Caco-2 (cell line): ENCODE data around the gene FOXO3. TPM values are rescaled to one million over a fixed set of nuclear protein-coding genes. Genes with fewer than 3 reads are reported as not detected.

Experiments
- BruUV-seq: library from RNA; stranded (reverse); fragments of 400-500 nt; replicated peaks from 2 replicates; lab custom pipeline; 2021; lab: Mats Ljungman, UMichigan
- CTCF ChIA-PET: fragments of 300-600 bp; sonication (Branson Sonifier 250); formaldehyde crosslinking; loops from one replicate; lab custom pipeline; 2022; ENCODE audit warnings: antibody characterized with exemption; lab: Charles Lee
- POLR2A ChIA-PET: fragments of 300-600 bp; sonication (Branson Sonifier 250); formaldehyde crosslinking; loops from one replicate; lab custom pipeline; 2022; ENCODE audit warnings: antibody characterized with exemption; lab: Charles Lee
- DNase-seq, 2 experiments: peaks; one replicate each; pipeline versions ENCODE4 v3.0.0 to v3.0.0-alpha.2; 2020 to 2022
- H3K27me3 ChIP-seq: replicated peaks from 2 replicates; pipeline ENCODE4 v1.6.0; 2011; ENCODE audit warnings: low read length; ENCODE audit not compliant: control insufficient read depth, insufficient read depth
- H3K36me3 ChIP-seq: 2 replicates; pipeline ENCODE4 v1.5.1; 2011; ENCODE audit warnings: low read length; ENCODE audit not compliant: control insufficient read depth, insufficient read depth
- H3K4me1 ChIP-seq: fragments of 250-450 bp; sonication (Bioruptor Pico); 2 replicates; pipeline ENCODE4 v1.5.1; 2020; ENCODE audit warnings: mild to moderate bottlenecking
- H3K4me3 ChIP-seq: 2 replicates; pipeline ENCODE4 v1.5.1; 2011; ENCODE audit warnings: low read depth, mild to moderate bottlenecking, control low read depth, low read length
- H3K9me3 ChIP-seq: fragments of 250-450 bp; sonication (Bioruptor Pico); 2 replicates; pipeline ENCODE4 v1.5.1; 2020; ENCODE audit warnings: mild to moderate bottlenecking, moderate library complexity
- H3K27ac Mint-ChIP-seq: one replicate; pipeline ENCODE4 v1.8.0; 2022; ENCODE audit warnings: mixed read lengths; ENCODE audit not compliant: unreplicated experiment
- H3K27me3 Mint-ChIP-seq: one replicate; pipeline ENCODE4 v1.8.0; 2022; ENCODE audit warnings: mixed read lengths; ENCODE audit not compliant: insufficient read depth, unreplicated experiment
- H3K36me3 Mint-ChIP-seq: one replicate; pipeline ENCODE4 v1.8.0; 2022; ENCODE audit warnings: mild to moderate bottlenecking, mixed read lengths; ENCODE audit not compliant: insufficient read depth, unreplicated experiment
- H3K4me1 Mint-ChIP-seq: one replicate; pipeline ENCODE4 v1.8.0; 2022; ENCODE audit warnings: low read depth, mixed read lengths; ENCODE audit not compliant: unreplicated experiment
- H3K4me3 Mint-ChIP-seq: one replicate; pipeline ENCODE4 v1.8.0; 2022; ENCODE audit warnings: mild to moderate bottlenecking, moderate library complexity, mixed read lengths; ENCODE audit not compliant: unreplicated experiment
- H3K9me3 Mint-ChIP-seq: one replicate; pipeline ENCODE4 v1.8.0; 2022; ENCODE audit warnings: mixed read lengths; ENCODE audit not compliant: unreplicated experiment
- intact Hi-C: fragments of 100-400 bp; cut with micrococcal nuclease; formaldehyde crosslinking; loops from one replicate; pipeline ENCODE4 v1.10.0; 2022; ENCODE audit not compliant: unreplicated experiment
- total RNA-seq: library from RNA; stranded (reverse); gene quantifications from 2 replicates; pipeline ENCODE4 v1.2.3, GENCODE V29; 2022
- TF ChIP-seq, protein P1 (sequence below), 2 experiments: fragments of 200-600 bp in 1 of 2; IDR thresholded peaks; 1 replicate in 1 of 2; 2 replicates in 1 of 2; pipeline versions ENCODE4 v1.5.1 to v1.8.0; 2011 to 2022; ENCODE audit warnings: antibody characterized with exemption in 1 of 2, control low read depth in 1 of 2, inconsistent platforms in 1 of 2, low read depth in 1 of 2, low read length in 1 of 2, mild to moderate bottlenecking in 1 of 2, moderate library complexity in 1 of 2; ENCODE audit not compliant: insufficient read depth in 1 of 2, severe bottlenecking in 1 of 2, unreplicated experiment in 1 of 2

The FOXO3 gene
- total RNA-seq, 1 experiment from 2014 or later: 34.3 TPM

DNA sequence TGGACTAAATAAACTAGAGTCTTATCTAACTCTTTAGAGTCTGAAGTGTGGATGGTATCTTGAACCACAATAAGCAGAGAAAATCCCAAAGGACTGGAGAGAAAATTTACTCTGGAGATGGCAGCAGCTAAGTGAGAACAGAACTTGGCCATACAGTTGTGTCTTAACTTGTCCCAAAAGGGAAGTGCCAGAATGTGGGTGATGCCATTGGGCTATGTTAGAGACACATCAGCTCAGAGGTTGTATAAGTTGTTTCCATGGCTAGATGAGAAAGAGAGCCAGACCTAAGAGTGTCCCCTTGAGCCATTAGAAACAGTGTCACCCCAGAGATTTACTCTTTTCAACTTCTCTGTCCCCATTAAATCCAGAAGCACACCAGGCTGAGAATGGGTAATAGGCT, 36.2 kb downstream of the FOXO3 start:
- Mint-ChIP-seq H3K36me3 (peaks cover 10% of the 10 kb centered on the region), H3K27me3 (no peaks in the 10 kb centered on the region), H3K27ac (no peak overlapping the region), H3K4me1 (peaks cover 16% of the 10 kb centered on the region), H3K4me3 (no peak overlapping the region), H3K9me3 (no peaks in the 10 kb centered on the region)
- Histone ChIP-seq H3K4me1 (no peaks in the 10 kb centered on the region), H3K27me3 (no peaks in the 10 kb centered on the region), H3K36me3 (no peaks in the 10 kb centered on the region), H3K4me3 (no peak overlapping the region), H3K9me3 (no peaks in the 10 kb centered on the region)
- CTCF ChIA-PET: no interaction called here
- TF ChIP-seq, protein P1, sequence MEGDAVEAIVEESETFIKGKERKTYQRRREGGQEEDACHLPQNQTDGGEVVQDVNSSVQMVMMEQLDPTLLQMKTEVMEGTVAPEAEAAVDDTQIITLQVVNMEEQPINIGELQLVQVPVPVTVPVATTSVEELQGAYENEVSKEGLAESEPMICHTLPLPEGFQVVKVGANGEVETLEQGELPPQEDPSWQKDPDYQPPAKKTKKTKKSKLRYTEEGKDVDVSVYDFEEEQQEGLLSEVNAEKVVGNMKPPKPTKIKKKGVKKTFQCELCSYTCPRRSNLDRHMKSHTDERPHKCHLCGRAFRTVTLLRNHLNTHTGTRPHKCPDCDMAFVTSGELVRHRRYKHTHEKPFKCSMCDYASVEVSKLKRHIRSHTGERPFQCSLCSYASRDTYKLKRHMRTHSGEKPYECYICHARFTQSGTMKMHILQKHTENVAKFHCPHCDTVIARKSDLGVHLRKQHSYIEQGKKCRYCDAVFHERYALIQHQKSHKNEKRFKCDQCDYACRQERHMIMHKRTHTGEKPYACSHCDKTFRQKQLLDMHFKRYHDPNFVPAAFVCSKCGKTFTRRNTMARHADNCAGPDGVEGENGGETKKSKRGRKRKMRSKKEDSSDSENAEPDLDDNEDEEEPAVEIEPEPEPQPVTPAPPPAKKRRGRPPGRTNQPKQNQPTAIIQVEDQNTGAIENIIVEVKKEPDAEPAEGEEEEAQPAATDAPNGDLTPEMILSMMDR (IDR thresholded peaks at IDR 0.05; ENCODE audit: insufficient read depth in 1 of 2, low read depth in 1 of 2, low read length in 1 of 2, severe bottlenecking in 1 of 2, unreplicated experiment in 1 of 2): no peak
- no TSS peak for BruUV-seq
- no peak for DNase-seq
- POLR2A ChIA-PET: no interaction called here
- intact Hi-C loops: no loop called here

DNA sequence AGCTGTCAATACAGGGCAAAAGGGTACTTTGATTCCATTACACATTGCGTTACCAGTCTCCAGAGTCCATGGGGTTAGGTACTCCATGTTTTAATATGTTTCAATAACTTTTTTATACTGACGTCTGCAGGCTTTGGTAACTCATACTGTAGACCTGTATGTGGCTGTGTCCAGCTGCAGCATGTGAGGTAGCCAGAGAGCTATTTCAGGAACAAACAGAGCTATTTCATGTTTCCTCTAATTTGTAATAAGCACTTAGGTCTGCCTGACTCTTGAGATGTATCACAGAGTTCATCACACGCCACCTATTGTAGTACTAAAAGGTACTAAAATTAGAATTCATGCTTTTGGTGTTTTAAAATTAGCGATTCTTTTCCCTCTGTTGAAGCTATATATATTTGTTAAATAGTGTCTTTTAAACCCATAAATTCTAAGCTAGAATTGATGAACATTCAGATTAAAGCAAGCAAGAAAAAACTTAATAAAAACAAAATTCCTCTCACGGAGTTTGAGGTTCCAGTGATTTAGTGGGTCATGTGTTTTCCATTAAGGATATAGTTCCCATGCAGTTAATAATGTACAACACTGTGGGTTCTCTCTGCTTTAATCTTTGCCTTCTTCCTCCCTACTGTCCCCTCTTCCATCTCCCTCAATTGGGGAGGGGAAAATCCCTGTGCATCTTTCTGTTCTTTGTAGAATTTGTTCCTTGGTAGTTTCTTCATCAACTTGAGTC, 37.0 kb downstream of the FOXO3 start:
- CTCF ChIA-PET: no interaction called here
- Mint-ChIP-seq H3K4me1 (peaks cover 12% of the 10 kb centered on the region), H3K4me3 (no peak overlapping the region), H3K9me3 (no peaks in the 10 kb centered on the region), H3K27me3 (no peaks in the 10 kb centered on the region), H3K36me3 (peaks cover 5% of the 10 kb centered on the region), H3K27ac (no peak overlapping the region)
- TF ChIP-seq, protein P1 (IDR thresholded peaks at IDR 0.05; ENCODE audit: insufficient read depth in 1 of 2, low read depth in 1 of 2, low read length in 1 of 2, severe bottlenecking in 1 of 2, unreplicated experiment in 1 of 2): no peak
- Histone ChIP-seq H3K9me3 (no peaks in the 10 kb centered on the region), H3K36me3 (no peaks in the 10 kb centered on the region), H3K27me3 (no peaks in the 10 kb centered on the region), H3K4me3 (no peak overlapping the region), H3K4me1 (no peaks in the 10 kb centered on the region)
- intact Hi-C loops: no loop called here
- no TSS peak for BruUV-seq
- POLR2A ChIA-PET: no interaction called here
- no peak for DNase-seq

DNA sequence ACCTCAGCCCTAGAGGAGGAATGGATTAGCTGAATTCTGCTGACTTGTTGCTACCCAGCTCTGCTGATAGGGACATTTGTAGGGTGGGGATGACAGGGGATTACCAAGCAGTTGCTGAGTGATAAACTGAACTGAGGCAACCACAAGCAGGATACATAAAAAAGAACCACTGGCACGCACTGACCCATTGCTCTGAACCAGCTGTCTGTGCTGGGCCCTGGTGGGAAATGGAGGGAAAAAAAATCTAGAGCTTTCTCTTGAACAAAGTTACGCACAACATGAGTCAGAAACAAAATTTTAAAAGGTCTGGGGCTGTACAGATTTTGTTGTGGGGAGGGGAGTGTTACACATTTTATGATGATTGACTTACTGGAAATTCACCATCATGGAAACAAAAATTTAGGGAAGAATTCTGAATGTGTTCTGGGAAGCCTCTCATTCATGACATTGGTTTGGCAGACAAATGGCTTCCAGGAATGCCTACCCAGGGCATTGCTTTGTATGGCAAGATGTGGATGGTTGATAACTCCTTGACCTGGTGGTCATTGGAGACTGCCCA, 37.7 kb downstream of the FOXO3 start:
- intact Hi-C loops: no loop called here
- no TSS peak for BruUV-seq
- no peak overlapping the region for H3K27ac Mint-ChIP-seq
- Histone ChIP-seq H3K27me3 (no peaks in the 10 kb centered on the region), H3K4me3 (no peak overlapping the region), H3K9me3 (no peaks in the 10 kb centered on the region), H3K36me3 (no peaks in the 10 kb centered on the region), H3K4me1 (no peaks in the 10 kb centered on the region)
- no peaks in the 10 kb centered on the region for H3K9me3 Mint-ChIP-seq
- no peaks in the 10 kb centered on the region for H3K27me3 Mint-ChIP-seq
- ChIA-PET POLR2A (no interaction called here), CTCF (no interaction called here)
- no peaks in the 10 kb centered on the region for H3K36me3 Mint-ChIP-seq
- TF ChIP-seq, protein P1 (IDR thresholded peaks at IDR 0.05; ENCODE audit: insufficient read depth in 1 of 2, low read depth in 1 of 2, low read length in 1 of 2, severe bottlenecking in 1 of 2, unreplicated experiment in 1 of 2): no peak
- no peak overlapping the region for H3K4me3 Mint-ChIP-seq
- H3K4me1 Mint-ChIP-seq: peaks cover 8% of the 10 kb centered on the region
- DNase-seq: no peak
